HG03103 (cell line): ENCODE measurements around the gene TUBAL3.
"Not testable (repeated sequence)": the region's sequence is repeated elsewhere in the genome, so short reads cannot be mapped to it uniquely, and the experiment has no call there.

Source experiments
- ATAC-seq: cut with Tn5 transposase; IDR thresholded peaks from one replicate; pipeline ENCODE4 v1.9.1; 2021; ENCODE audit warnings: low read depth; ENCODE audit not compliant: unreplicated experiment

TUBAL3 gene

GRCh38 chr10:5424751-5425150, 20.1 kb upstream of the TUBAL3 start:
- ATAC-seq, result no peak

GRCh38 chr10:5423771-5424170, 19.1 kb upstream of the TUBAL3 start:
- no peak for ATAC-seq

- no peak for ATAC-seq
These were observed 15.0 kb upstream of the TUBAL3 start for GRCh38 chr10:5419466-5420094.

GRCh38 chr10:5418584-5418983, 14.0 kb upstream of the TUBAL3 start:
- ATAC-seq, result no peak

GRCh38 chr10:5416981-5417380, 12.4 kb upstream of the TUBAL3 start:
- no peak for ATAC-seq

- no peak for ATAC-seq
These were observed 8.6 kb upstream of the TUBAL3 start for GRCh38 chr10:5413012-5413938.

GRCh38 chr10:5412277-5412941, 7.8 kb upstream of the TUBAL3 start, which contains the start of gene NET1:
NET1 (plus strand) TSS chr10:5412557; CDS start chr10:5412693, 136 bp downstream.
- peak; percentile 97 for ATAC-seq

GRCh38 chr10:5411941-5412276, 7.3 kb upstream of the TUBAL3 start:
- ATAC-seq, result no peak

- ATAC-seq, result not testable (repeated sequence)
These were observed 6.2 kb upstream of the TUBAL3 start for GRCh38 chr10:5410787-5411186.

GRCh38 chr10:5406918-5407317, 2.3 kb upstream of the TUBAL3 start:
- ATAC-seq, result no peak

GRCh38 chr10:5402798-5403197, 1.8 kb downstream of the TUBAL3 start:
- ATAC-seq, result no peak

- no peak for ATAC-seq
These were observed 4.0 kb downstream of the TUBAL3 start for GRCh38 chr10:5400468-5401240.

- no peak for ATAC-seq
These were observed 5.3 kb downstream of the TUBAL3 start for GRCh38 chr10:5399332-5399731.

- ATAC-seq, result no peak
These were observed 7.9 kb downstream of the TUBAL3 start for GRCh38 chr10:5396556-5397300.

- no peak for ATAC-seq
These were observed 9.5 kb downstream of the TUBAL3 start for GRCh38 chr10:5395168-5395567.

GRCh38 chr10:5393529-5393928, 11.1 kb downstream of the TUBAL3 start:
- ATAC-seq, result no peak

GRCh38 chr10:5391790-5392189, 12.8 kb downstream of the TUBAL3 start:
- ATAC-seq, result no peak

- no peak for ATAC-seq
These were observed 13.9 kb downstream of the TUBAL3 start for GRCh38 chr10:5390607-5391205.

- no peak for ATAC-seq
These were observed 17.5 kb downstream of the TUBAL3 start for GRCh38 chr10:5387169-5387568.

- ATAC-seq, result no peak
These were observed 19.4 kb downstream of the TUBAL3 start for GRCh38 chr10:5385224-5385623.
